DMS79 (cell line): ENCODE results near the gene ASPDH.

Experiments used
- DNase-seq: peaks from one replicate; lab custom pipeline; 2025; lab: John Stamatoyannopoulos, UW

The ASPDH gene

DNA sequence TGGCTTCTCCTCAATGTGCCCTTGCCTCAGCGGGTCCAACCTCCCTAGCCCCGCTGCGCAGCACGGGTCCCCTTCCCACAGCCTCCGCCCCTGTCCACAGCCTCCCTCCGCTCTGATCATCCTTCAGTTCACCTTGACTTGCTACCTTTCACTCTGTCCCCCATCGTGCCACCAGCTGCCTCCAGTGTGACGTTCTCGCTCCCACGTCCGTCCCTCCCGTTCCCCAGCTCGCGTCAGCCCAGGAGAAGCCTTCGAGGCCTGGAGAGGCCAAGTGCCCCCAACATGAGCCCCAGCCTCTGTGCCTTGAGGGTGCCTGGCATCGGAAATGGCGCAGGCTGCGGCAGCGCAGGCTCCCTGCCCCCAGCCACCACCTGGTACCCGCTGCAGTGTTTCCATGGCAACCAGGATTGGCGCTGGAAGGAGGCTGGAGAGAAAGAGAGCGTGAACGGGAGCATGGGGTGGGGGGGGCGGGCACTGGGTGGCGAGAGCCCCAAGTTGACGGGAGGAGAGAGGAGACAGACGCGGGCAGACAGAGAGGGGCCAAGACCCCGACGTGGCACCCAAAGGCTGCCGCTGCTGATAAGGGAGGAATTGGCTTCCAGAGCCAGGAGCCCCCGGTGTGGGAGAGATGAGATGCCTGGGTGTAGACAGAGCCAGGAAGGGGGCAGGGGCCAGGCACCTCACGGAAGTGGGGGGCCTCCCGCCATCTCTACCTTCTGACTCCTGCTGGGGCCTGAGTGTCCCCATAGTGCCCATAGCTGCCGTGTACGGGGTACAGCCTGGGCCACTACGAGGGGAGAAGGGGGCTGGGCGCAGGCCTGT is 844 bp upstream of the ASPDH start:
- DNase-seq, result peak; percentile 70

DNA sequence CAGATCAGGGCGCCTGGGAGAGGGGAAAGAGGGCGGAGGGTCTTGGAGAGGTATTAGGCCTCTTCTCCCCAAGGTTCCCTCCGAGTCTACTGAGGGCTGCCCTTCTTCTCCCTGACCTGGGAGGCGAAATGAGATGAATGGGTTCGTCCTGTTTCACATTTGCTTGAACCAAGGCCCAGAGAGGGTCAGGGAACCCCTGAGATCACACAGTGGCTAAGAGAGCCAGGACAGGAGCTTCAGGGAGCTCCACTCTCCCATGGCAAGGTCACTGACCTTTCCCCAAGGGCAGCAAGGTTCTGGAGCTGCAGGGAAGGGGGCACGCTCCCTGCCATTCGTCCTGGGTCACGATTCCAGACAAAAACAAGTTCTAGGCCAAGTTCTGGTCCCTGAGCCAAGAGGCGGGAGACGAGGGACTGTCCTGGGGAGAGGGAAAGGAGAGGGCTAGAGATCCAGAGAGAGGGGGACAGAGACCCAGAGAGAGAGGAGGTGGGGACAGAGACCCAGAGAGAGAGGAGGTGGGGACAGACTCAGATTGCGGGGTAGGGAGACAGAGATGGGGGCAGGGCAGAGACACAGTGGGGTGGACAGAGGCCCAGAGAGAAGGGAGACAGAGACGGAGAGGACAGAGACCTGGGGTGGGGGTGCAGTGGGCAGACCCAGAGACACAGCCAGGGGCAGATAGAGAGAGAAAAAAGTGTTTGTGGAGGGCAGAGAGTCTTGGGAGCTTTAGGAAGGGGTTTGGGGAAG is 541 bp downstream of the ASPDH start:
- DNase-seq, result no peak

DNA sequence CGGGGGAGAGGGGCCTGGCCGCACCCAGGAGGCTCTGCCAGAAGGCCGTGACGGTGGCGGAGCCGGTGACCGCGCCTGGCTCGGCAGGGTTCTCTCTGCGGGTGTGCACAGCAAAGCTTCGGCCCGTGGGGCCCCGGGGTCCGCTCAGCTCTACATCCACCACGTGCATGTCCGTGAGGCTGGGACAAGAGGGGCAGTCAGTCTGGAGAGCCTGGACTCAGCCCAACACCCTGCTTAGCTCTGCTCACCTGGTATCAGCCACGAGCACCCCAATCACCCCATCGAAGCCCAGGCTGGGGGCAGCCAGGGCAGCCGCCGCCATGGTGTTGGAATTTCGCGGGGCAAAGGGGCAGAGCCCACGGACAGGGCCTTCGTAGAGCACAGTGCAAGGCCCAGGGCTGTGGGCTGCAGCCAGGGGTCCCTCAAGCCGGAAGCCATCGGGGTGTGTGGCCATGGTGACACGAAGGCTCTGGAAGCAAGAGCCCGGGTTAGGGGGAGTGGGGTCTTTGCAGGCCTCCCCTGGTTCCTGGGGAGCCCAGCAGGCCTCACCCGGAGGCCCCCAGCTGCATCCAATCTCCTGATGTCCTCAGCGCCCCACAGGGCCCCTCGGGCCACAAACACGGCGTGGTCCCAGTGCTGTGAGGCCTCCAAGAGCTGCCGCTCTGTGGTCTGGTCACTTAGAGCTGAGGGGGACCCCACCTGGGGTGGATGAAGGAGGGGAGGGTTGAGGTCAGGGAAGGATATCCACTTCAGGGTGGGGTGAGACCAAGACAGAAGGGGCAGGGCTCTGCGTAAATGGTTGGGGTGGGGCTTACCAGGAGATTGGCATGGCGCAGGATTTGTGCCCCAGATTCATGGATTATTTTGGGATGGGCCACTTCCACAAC is 1.4 kb downstream of the ASPDH start:
- no peak for DNase-seq

DNA sequence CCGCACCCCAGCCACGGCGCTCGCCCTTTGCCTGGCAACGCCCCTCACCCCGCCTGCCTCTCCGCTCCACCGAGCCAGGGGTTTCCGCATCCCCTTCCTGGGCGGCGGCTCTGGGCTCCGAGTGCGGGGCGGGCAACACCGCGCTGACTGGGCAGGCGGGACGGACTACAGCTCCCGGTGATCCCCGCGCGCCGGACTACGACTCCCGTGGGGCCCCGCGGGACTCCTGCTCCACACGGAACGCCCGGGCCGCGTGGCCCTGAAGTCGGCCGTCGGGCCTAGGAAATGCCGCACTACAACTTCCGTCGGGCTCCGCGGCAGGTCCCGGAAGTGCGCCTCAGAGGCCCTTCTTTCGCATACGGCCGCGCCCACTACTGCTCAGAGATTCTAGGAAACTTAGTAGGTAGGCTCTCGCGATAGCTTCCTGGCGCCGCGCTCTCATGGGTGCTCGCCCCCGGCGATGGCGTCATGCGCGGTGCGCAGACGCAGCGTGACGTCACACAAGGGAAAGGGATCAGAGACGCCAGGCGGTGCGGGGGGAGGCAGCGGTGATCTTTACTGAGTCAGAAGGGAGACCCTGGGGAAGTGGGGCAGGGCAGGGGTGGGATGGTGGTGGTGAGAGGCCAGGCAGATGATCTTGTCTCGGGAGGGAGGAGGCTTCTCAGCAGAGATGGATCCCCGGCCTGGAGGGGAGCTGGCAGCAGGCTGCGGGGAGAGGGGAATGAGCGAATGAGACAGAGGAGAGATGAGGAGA is 2.5 kb downstream of the ASPDH start, which contains the start of gene JOSD2:
TSS of gene JOSD2 (minus strand) at position 123 of the 754 bp plus-strand sequence. CDS start 760 bp downstream, outside the sequence.
- peak; percentile 97 for DNase-seq

DNA sequence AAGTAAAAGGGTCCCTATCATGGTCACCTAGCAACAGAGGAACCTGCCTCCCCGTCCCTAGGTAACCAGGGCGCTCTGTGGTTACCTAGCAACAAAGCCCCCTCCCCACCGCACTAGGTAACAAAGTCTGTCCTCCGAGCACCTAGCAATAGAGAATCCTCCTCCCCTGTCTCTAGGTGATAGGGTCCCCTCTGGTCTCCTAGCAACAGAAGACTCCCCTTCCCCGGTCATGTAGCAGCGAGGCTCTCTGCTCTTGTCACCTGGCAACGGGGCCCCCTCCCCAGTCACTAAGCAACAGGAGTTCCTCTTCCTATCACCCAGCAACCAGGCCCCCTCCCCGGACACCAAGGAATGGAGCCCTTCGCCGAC is 3.0 kb downstream of the ASPDH start:
- DNase-seq, result peak; percentile 95

- no peak for DNase-seq
Measured at GRCh38 chr19:50510121-50510670, 3.5 kb downstream of the ASPDH start.

DNA sequence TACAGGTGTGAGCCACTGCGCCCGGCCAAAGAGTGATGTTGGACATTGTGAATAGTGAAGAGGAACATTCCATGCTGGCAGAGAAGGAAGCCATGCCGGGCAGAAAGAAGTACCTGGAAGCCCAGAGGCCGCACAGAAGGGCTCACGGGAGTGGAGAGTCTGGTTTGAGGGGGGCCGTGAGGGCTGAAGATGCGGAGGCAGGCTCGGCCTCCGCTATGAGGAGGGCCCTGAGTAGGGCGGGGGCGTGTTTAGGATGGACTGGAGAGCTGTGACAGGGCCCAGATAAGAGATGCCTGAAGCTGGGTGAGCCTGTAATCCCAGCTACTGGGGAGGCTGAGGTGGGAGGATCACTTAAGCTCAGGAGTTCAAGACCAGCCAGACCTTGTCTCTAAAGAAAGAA is 4.3 kb downstream of the ASPDH start:
- no peak for DNase-seq

GRCh38 chr19:50508843-50509190 is 4.9 kb downstream of the ASPDH start:
- DNase-seq, result no peak

DNA sequence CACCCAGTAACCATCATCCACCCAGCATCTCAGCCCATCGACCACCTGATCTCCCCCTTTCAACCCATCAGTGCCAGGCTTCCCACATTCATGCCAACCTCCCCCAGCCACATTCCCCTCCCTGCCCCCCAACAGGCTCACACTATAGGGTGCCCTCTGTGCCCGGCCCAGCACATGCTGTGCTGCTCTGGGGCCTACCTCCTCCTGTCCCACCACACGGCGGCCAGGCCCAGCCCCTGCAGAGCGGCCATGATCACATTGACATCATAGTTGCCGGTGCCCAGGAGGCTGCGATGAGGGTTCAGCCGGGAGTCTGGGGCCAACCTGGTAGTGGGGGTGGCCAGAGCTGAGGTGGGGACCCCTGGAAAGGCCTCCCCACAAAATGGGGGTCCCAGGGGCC is 6.3 kb downstream of the ASPDH start:
- DNase-seq, result no peak

- no peak for DNase-seq
Measured at GRCh38 chr19:50506700-50507099, 7.0 kb downstream of the ASPDH start.

DNA sequence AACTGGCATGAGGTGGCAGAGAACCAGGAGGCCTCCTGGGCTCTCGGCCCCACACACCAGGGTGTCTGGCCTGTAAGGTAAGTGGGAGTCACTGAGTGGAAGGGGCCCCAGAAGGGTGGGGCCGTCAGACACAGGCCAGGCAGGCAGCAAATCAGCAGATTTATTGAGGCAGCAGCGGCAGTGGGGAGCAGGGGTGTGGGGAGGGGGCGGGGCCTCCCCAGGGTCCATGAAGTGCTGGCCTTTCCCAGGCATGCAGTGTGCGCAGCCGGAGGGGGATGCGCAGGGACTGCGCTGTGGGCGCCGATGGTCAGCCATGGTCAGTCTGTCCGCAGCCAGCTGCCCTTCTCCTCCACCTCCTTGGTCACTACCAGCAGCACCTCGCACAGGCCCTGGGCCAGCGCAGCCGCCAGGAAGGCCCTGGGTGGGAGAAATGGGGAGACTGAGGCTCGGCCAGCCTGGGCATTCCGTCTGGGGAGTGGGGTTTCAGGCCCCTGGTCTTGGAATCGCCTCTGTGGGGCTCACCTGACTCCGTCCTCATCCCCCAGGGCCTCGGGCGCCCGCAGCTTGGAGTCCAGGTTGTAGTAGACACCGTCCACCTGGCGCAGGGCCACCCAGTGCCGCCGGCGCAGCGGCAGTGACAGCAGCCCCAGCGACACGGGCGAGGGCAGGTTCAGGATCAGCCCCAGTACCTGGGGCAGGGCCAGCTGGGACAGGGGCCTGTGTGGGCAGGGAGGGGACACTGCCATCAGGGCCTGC is 7.7 kb downstream of the ASPDH start:
- DNase-seq, result no peak

DNA sequence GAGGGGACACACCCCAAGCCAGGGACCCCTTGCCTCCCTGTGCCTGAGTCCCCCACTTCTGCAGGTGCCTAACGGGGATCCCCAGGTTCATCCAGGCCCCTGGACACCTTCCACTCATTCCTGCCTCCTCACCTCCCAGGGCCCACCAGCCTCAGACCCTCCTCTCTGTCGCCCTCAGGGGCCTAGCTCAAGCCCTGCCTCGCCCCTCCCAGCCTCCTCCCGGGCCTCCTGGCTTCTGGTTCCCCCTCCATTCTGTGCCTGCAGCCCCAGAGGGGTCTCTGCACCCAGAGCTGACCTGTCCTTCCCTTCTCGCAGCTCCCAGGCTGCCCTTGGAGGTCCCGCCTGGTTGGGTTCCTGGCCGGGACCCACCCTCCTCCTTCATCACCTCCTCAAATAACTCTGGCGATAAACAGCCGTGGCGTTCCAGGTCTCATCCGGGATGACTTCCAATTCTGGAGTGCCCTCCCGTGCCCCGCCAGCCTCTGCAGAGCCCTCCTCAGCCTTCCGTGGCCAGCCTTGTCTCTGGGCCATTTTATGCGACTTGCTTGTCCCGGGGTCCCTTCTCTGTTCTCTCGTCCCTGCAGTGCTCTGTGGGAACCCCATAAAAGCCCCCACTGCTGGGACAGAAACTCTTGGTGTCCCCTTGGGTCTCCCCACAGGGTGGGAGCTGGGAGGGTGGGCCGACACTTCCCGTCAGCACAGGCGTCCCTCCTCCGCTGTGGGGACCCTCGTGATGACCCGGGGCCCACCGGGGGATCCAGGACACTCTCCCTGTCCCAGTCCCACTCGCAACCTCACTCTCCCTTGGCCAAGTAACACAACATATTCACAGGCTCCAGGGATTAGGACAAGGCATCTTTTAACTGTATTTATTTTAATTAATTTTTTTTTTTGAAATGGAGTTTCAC is 11.9 kb downstream of the ASPDH start:
- DNase-seq, result peak; percentile 35

GRCh38 chr19:50501186-50501567 is 12.5 kb downstream of the ASPDH start:
- no peak for DNase-seq

- DNase-seq, result no peak
Measured at GRCh38 chr19:50500753-50501151, 13.0 kb downstream of the ASPDH start.

GRCh38 chr19:50500060-50500752 is 13.5 kb downstream of the ASPDH start:
- no peak for DNase-seq

GRCh38 chr19:50498219-50499056 is 15.3 kb downstream of the ASPDH start:
- DNase-seq, result no peak

- DNase-seq, result no peak
Measured at GRCh38 chr19:50497022-50497405, 16.7 kb downstream of the ASPDH start.
